ENCODE data around the gene HPDL. TPM values are rescaled to one million over a fixed set of nuclear protein-coding genes. Genes with fewer than 3 reads are reported as not detected.

Gene HPDL
- total and polyA plus RNA-seq, 10 of the 15 experiments (the other 5 are each of a cell fraction or from before 2014, with no cell fraction given): 1.3 to 75.5 (median 31.8) TPM

- TF ChIP-seq PKNOX1 (IDR thresholded peaks at IDR 0.05) (peak; percentile 25; the same call in 1 of the 2 replicates), SMC3 (IDR thresholded peaks at IDR 0.05; ENCODE audit: borderline replicate concordance, low read length) (no peak), PML (IDR thresholded peaks at IDR 0.05; ENCODE audit: low read length) (peak; percentile 48; the same call in 1 of the 2 replicates), PRDM15 (CRISPR knock-in tag; IDR thresholded peaks at IDR 0.05) (no peak), GATAD2B (conservative IDR thresholded peaks at IDR 0.05; ENCODE audit: low read depth) (no peak; the same call in 1 of the 2 replicates), MTA3 (IDR thresholded peaks at IDR 0.05; ENCODE audit: borderline replicate concordance, low read length) (0 out of 2 replicates have a peak, but pooled peaks have one; percentile 25), FOS (IDR thresholded peaks at IDR 0.05; ENCODE audit: borderline replicate concordance, extremely low read depth, insufficient read length) (no peak), SREBF2 (IDR thresholded peaks at IDR 0.05; ENCODE audit: low read length) (no peak), IRF4 (IDR thresholded peaks at IDR 0.05; ENCODE audit: low read depth, low read length) (no peak), LARP7 (IDR thresholded peaks at IDR 0.05) (no peak), IKZF2 (IDR thresholded peaks at IDR 0.05) (peak in 1 of 2 experiments; percentile 42; a peak in 1 of 4 replicates), STAT1 (conservative IDR thresholded peaks at IDR 0.05) (no peak), BACH1 (IDR thresholded peaks at IDR 0.05; ENCODE audit: borderline replicate concordance) (no peak), SMARCA5 (IDR thresholded peaks at IDR 0.05) (no peak), POU2F2 (IDR thresholded peaks at IDR 0.05; ENCODE audit: borderline replicate concordance, low read depth, low read length) (0 out of 3 replicates have a peak, but pooled peaks have one; percentile 9), USF1 (IDR thresholded peaks at IDR 0.05; ENCODE audit: borderline replicate concordance, extremely low read length, insufficient read depth, low read depth, low read length) (no peak), KAT2A (conservative IDR thresholded peaks at IDR 0.05; ENCODE audit: control insufficient read depth, low read depth, low read length) (no peak), NFYA (IDR thresholded peaks at IDR 0.05; ENCODE audit: borderline replicate concordance, low read depth, low read length) (no peak), BCL3 (IDR thresholded peaks at IDR 0.05; ENCODE audit: borderline replicate concordance, insufficient read depth, low read depth, low read length, poor library complexity, severe bottlenecking) (peak; percentile 75), HDAC2 (IDR thresholded peaks at IDR 0.05) (no peak), MXI1 (IDR thresholded peaks at IDR 0.05; ENCODE audit: low read depth, low read length) (no peak)
Measured at GRCh38 chr1:45306319-45306718, 20.4 kb upstream of the HPDL start (continued).
